Esophagus squamous epithelium (tissue), 5 donors: Measurements from ENCODE around the gene NUP50. TPM values are rescaled to one million over a fixed set of nuclear protein-coding genes. Genes with fewer than 3 reads are reported as not detected.

Experiments
- DNase-seq: peaks from one replicate; lab custom pipeline; 2025; lab: John Stamatoyannopoulos, UW
- H3K27ac ChIP-seq, 4 donors: fragments of 200-600 bp; sonication (generic); one replicate each; pipeline ENCODE4 v1.5.1; 2016 to 2019; ENCODE audit warnings: mild to moderate bottlenecking in 1 of 4
- H3K27me3 ChIP-seq, 4 donors: fragments of 200-600 bp; sonication (generic); 1 replicate in 3 of 4; 2 replicates in 1 of 4; pipeline versions ENCODE4 v1.5.1 to v1.6.0; 2017 to 2021; ENCODE audit warnings: antibody characterized with exemption in 1 of 4
- H3K36me3 ChIP-seq, 3 donors: fragments of 200-600 bp; sonication (generic); one replicate each; pipeline ENCODE4 v1.5.1; 2016 to 2019
- H3K4me1 ChIP-seq, 3 donors: fragments of 200-600 bp; sonication (generic); one replicate each; pipeline ENCODE4 v1.5.1; 2017 to 2019
- H3K4me3 ChIP-seq, 4 donors: fragments of 200-600 bp; sonication (generic); 1 replicate in 3 of 4; 2 replicates in 1 of 4; pipeline ENCODE4 v1.5.1; 2016 to 2019; ENCODE audit warnings: mild to moderate bottlenecking in 2 of 4, moderate library complexity in 1 of 4
- H3K9me3 ChIP-seq, 3 donors: fragments of 200-600 bp; sonication (generic); one replicate each; pipeline ENCODE4 v1.5.1; 2016 to 2019
- CTCF ChIP-seq, 6 experiments: fragments of 450-650 bp in 4 of 6; fragments of 200-600 bp in 2 of 6; sonication (generic) in 2 of 6; IDR thresholded peaks; one replicate each; pipeline ENCODE4 v1.5.1; 2016 to 2019; ENCODE audit warnings: antibody characterized with exemption in 6 of 6, mild to moderate bottlenecking in 4 of 6, moderate library complexity in 4 of 6
- POLR2A ChIP-seq, 4 donors: fragments of 450-650 bp; IDR thresholded peaks; one replicate each; pipeline ENCODE4 v1.6.1; 2017; ENCODE audit warnings: antibody characterized with exemption in 4 of 4, mild to moderate bottlenecking in 4 of 4, moderate library complexity in 3 of 4
- WGBS, 2 donors: methylation state at CpG; one replicate each; pipeline ENCODE4 v1.1.5; 2018; 5-methylcytosine and 5-hydroxymethylcytosine counted together
- intact Hi-C: fragments of 100-400 bp; cut with DNase I; formaldehyde crosslinking; loops from one replicate; pipeline ENCODE4 v1.15.0; 2022
- total RNA-seq, 4 donors: library from RNA; depleted of rRNA; stranded (reverse); fragments of >200 nt; gene quantifications; one replicate each; pipeline ENCODE4 v1.1.0, GENCODE V29; 2016
- donor health status: DM: yes; HTN: yes; CAD: no.

NUP50 gene
- total RNA-seq, 4 donors from 2014 or later, result 53.7 to 96.4 (median 59.9) TPM

- intact Hi-C loops, result no loop called here
- 48% methylated on average over 5 of the region's 5 CpGs for WGBS, 2 donors
- DNase-seq, result no peak
- TF ChIP-seq CTCF (IDR thresholded peaks at IDR 0.05) (no peak), POLR2A (IDR thresholded peaks at IDR 0.05) (no peak)
- Histone ChIP-seq H3K27me3 (no peaks in the 10 kb centered on the region), H3K9me3 (no peaks in the 10 kb centered on the region), H3K4me1 (peaks cover 23 to 53% (median 25%) of the 10 kb centered on the region in 3 donors), H3K4me3 (no peak overlapping the region), H3K36me3 (no peaks in the 10 kb centered on the region), H3K27ac (no peak overlapping the region)
Measured at GRCh38 chr22:45223304-45224117, 59.8 kb downstream of the NUP50 start.

DNA sequence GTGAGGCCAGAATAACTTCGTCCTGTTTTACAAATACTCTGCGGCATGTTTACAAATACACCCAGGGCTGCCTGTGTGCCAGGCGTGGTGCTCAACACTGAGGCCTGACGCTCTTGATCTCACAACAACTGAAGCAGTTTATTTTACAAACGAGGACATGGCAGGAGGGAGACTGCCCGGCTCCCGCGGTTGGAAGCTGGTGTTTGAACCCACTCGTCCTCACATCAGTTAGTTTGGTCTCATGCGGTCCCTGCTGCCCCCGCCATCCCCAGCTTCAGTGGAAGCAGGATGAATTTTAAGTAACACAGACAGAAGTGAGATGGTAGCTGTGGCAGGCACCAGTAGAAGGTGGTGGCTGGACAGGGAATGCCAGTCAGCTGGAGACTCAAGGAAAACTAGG is 60.6 kb downstream of the NUP50 start:
- intact Hi-C loops, result no loop called here
- Histone ChIP-seq H3K4me1 (peaks cover 23 to 53% (median 25%) of the 10 kb centered on the region in 3 donors), H3K4me3 (no peak overlapping the region), H3K36me3 (no peaks in the 10 kb centered on the region), H3K9me3 (no peaks in the 10 kb centered on the region), H3K27me3 (no peaks in the 10 kb centered on the region), H3K27ac (peak overlapping the region in 1 of 4 donors; percentile 13)
- no peak for DNase-seq
- 65 to 73% methylated on average over 8 to 11 of the region's 11 CpGs for WGBS, 2 donors
- TF ChIP-seq POLR2A (IDR thresholded peaks at IDR 0.05) (no peak), CTCF (IDR thresholded peaks at IDR 0.05) (no peak)

GRCh38 chr22:45224988-45225731 is 61.4 kb downstream of the NUP50 start:
- no peak overlapping the region for H3K4me3 ChIP-seq
- 79 to 96% methylated on average over 10 to 13 of the region's 19 CpGs for WGBS, 2 donors
- intact Hi-C loops, result no loop called here

GRCh38 chr22:45225732-45226502 is 62.2 kb downstream of the NUP50 start:
- no peak for TF ChIP-seq CTCF (IDR thresholded peaks at IDR 0.05)
- TF ChIP-seq POLR2A (IDR thresholded peaks at IDR 0.05), result peak in 1 of 4 donors; percentile 4
- H3K36me3 ChIP-seq, result no peaks in the 10 kb centered on the region
- H3K27me3 ChIP-seq, result no peaks in the 10 kb centered on the region
- H3K4me3 ChIP-seq, result no peak overlapping the region
- H3K4me1 ChIP-seq, result peaks cover 23 to 66% (median 25%) of the 10 kb centered on the region in 3 donors
- DNase-seq, result no peak
- peak overlapping the region; percentile 51 to 83 (median 78) for H3K27ac ChIP-seq
- 44 to 54% methylated on average over 4 to 14 of the region's 26 CpGs for WGBS, 2 donors
- intact Hi-C loops, result no loop called here
- H3K9me3 ChIP-seq, result no peaks in the 10 kb centered on the region

More at GRCh38 chr22:45224988-45225731, 61.4 kb downstream of the NUP50 start:
- peak overlapping the region; percentile 51 to 83 (median 78) for H3K27ac ChIP-seq
- H3K36me3 ChIP-seq, result no peaks in the 10 kb centered on the region
- H3K4me1 ChIP-seq, result peaks cover 23 to 58% (median 25%) of the 10 kb centered on the region in 3 donors
- no peaks in the 10 kb centered on the region for H3K9me3 ChIP-seq
- no peak for DNase-seq
- no peak for TF ChIP-seq CTCF (IDR thresholded peaks at IDR 0.05)
- no peak for TF ChIP-seq POLR2A (IDR thresholded peaks at IDR 0.05)
- H3K27me3 ChIP-seq, result no peaks in the 10 kb centered on the region
